ENCODE results near the gene PCGF1. TPM values are rescaled to one million over a fixed set of nuclear protein-coding genes. Genes with fewer than 3 reads are reported as not detected.
A peak's percentile ranks its signal among the peaks of the same experiment; 100 is the strongest.

PCGF1 gene
- total RNA-seq, 1 experiment from 2014 or later = 39.9 TPM

DNA sequence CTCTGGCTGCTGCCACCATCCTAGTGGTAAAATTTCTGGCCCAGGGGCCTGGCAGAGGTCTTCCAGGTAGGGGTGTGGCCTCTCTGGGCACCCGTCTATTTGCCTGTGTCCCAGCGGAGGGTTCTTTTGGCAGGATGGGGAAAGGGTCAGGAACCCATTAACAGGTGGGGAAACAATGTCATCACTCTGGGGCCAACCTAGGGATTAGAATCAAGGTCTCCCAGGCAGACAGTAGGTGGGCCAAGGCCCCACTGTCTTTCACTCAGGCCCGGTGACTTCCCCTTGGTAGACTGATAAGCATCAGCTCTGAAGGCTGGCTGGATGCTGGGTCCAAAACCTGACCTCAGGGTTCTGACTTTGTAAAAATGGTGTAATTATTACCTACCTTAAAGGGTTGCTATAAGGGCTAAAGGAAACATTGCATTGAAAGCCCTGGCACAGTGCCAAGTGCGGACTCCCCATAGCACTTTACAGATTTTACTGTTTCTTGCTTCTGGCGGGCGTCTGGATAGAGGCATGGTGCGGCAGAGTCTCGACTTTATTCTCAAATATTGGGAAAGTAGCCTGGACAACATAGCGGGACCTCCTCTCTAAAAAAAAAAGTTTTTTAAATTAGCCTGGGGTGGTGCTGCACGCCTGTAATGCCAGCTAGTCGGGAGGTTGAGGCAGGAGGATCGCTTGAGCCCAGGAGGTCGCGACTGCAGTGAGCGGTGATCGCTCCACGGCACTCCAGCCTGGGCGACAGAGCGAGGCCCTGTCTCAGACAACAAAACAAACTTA, 10.3 kb downstream of the PCGF1 start (continued):
- TF ChIP-seq SRF (IDR thresholded peaks at IDR 0.05; ENCODE audit: low read depth) (no peak), YY1 (IDR thresholded peaks at IDR 0.05; ENCODE audit: extremely low read depth, insufficient replicate concordance, low read depth, low read length) (no peak), EGR1 (IDR thresholded peaks at IDR 0.05; ENCODE audit: low read depth) (no peak), JUND (IDR thresholded peaks at IDR 0.05) (no peak), RAD21 (IDR thresholded peaks at IDR 0.05; ENCODE audit: low read depth) (no peak), ZFX (IDR thresholded peaks at IDR 0.05) (no peak), CBX3 (IDR thresholded peaks at IDR 0.05; ENCODE audit: low read depth) (no peak)
- TF ChIP-seq, protein P1, sequence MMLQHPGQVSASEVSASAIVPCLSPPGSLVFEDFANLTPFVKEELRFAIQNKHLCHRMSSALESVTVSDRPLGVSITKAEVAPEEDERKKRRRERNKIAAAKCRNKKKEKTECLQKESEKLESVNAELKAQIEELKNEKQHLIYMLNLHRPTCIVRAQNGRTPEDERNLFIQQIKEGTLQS (IDR thresholded peaks at IDR 0.05) = no peak

DNA sequence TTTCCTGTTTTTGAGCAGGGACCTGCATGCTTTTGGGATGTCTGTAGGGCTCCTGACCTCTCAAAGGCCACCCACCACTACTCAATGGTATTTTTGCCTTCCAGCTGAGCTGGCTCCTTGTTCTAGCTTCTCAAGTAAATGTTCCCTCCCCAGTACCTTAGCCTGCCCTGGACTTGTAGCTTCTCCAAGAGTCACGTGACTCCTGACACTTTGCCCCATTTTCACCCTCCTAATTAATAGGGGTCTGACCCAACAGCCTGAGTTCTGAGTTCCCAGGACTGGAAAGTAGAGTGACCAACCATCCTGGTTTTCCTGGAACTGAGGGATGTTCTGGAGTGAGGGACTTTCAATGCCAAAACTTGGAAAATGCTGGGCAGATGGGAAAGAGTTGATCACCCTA, 12.1 kb downstream of the PCGF1 start:
- no peaks in the 10 kb centered on the region for H3K4me1 ChIP-seq (ENCODE audit: control insufficient read depth in 1 of 2, insufficient read depth in 2 of 2, low read length in 2 of 2)
- no peak overlapping the region for H3K9ac ChIP-seq (ENCODE audit: low read length)
- H3K4me2 ChIP-seq (ENCODE audit: low read length) = no peak overlapping the region
- H2AFZ ChIP-seq (ENCODE audit: low read depth, low read length, poor library complexity, severe bottlenecking) = no peak overlapping the region
- no peaks in the 10 kb centered on the region for H3K9me3 ChIP-seq (ENCODE audit: control insufficient read depth in 1 of 2, insufficient read depth in 1 of 2, low read depth in 1 of 2, low read length in 2 of 2)
- no peaks in the 10 kb centered on the region for H3K79me2 ChIP-seq (ENCODE audit: insufficient read depth, low read length)
- intact Hi-C loops (cut with micrococcal nuclease) = no loop called here
- POLR2A ChIA-PET = no interaction called here
- no peak for DNase-seq (ENCODE audit: low read depth, low spot score)
- CTCF ChIA-PET = no interaction called here
- no peak overlapping the region for H3K4me3 ChIP-seq (replicated peaks in 1 of 2; ENCODE audit: low read depth in 1 of 2, low read length in 2 of 2)
- H4K20me1 ChIP-seq (ENCODE audit: insufficient read depth) = no peaks in the 10 kb centered on the region
- TF ChIP-seq, protein P2, sequence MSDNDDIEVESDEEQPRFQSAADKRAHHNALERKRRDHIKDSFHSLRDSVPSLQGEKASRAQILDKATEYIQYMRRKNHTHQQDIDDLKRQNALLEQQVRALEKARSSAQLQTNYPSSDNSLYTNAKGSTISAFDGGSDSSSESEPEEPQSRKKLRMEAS (IDR thresholded peaks at IDR 0.05) = no peak
- no peak for TF ChIP-seq JUND (IDR thresholded peaks at IDR 0.05)
- TF ChIP-seq FOSL1 (IDR thresholded peaks at IDR 0.05; ENCODE audit: low read depth) = no peak
- TF ChIP-seq, protein P3, sequence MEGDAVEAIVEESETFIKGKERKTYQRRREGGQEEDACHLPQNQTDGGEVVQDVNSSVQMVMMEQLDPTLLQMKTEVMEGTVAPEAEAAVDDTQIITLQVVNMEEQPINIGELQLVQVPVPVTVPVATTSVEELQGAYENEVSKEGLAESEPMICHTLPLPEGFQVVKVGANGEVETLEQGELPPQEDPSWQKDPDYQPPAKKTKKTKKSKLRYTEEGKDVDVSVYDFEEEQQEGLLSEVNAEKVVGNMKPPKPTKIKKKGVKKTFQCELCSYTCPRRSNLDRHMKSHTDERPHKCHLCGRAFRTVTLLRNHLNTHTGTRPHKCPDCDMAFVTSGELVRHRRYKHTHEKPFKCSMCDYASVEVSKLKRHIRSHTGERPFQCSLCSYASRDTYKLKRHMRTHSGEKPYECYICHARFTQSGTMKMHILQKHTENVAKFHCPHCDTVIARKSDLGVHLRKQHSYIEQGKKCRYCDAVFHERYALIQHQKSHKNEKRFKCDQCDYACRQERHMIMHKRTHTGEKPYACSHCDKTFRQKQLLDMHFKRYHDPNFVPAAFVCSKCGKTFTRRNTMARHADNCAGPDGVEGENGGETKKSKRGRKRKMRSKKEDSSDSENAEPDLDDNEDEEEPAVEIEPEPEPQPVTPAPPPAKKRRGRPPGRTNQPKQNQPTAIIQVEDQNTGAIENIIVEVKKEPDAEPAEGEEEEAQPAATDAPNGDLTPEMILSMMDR (IDR thresholded peaks at IDR 0.05 in 2 of 3, conservative IDR thresholded peaks at IDR 0.05 in 1 of 3; ENCODE audit: borderline replicate concordance in 1 of 3, insufficient read depth in 1 of 3, low read depth in 2 of 3, low read length in 2 of 3) = no peak
- no peak for TF ChIP-seq SIN3A (IDR thresholded peaks at IDR 0.05; ENCODE audit: low read depth)
- TF ChIP-seq ELF1 (IDR thresholded peaks at IDR 0.05; ENCODE audit: borderline replicate concordance, low read depth) = no peak
- TF ChIP-seq, protein P4, sequence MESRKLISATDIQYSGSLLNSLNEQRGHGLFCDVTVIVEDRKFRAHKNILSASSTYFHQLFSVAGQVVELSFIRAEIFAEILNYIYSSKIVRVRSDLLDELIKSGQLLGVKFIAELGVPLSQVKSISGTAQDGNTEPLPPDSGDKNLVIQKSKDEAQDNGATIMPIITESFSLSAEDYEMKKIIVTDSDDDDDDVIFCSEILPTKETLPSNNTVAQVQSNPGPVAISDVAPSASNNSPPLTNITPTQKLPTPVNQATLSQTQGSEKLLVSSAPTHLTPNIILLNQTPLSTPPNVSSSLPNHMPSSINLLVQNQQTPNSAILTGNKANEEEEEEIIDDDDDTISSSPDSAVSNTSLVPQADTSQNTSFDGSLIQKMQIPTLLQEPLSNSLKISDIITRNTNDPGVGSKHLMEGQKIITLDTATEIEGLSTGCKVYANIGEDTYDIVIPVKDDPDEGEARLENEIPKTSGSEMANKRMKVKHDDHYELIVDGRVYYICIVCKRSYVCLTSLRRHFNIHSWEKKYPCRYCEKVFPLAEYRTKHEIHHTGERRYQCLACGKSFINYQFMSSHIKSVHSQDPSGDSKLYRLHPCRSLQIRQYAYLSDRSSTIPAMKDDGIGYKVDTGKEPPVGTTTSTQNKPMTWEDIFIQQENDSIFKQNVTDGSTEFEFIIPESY (IDR thresholded peaks at IDR 0.05; ENCODE audit: extremely low read depth, insufficient replicate concordance, low read length) = no peak
- no peak for TF ChIP-seq TCF7L2 (IDR thresholded peaks at IDR 0.05; ENCODE audit: borderline replicate concordance, extremely low read depth, insufficient read depth, insufficient read length)
- H3K36me3 ChIP-seq (ENCODE audit: control insufficient read depth in 1 of 2, insufficient read depth in 2 of 2, low read length in 2 of 2) = peaks cover 4 to 17% of the 10 kb centered on the region in 2 experiments; a peak in 2 of 4 replicates
- no peaks in the 10 kb centered on the region for H3K27me3 ChIP-seq (ENCODE audit: insufficient read depth, low read length)
- BruUV-seq (replicated peaks) = TSS peak; percentile 4
- ATAC-seq = no peak
- RAD21 ChIA-PET (ENCODE audit: low non-redundant PET in 1 of 2, low total read pairs in 2 of 2, uncharacterized antibody in 2 of 2, unreplicated experiment in 2 of 2) = no interaction called here
- H3K9me2 ChIP-seq (ENCODE audit: insufficient read depth) = no peaks in the 10 kb centered on the region
- no peak overlapping the region for H3K27ac ChIP-seq (ENCODE audit: low read depth, low read length)
